ENCODE measurements around the gene SPEN.
A peak's percentile ranks its signal among the peaks of the same experiment; 100 is the strongest.
"Not testable (repeated sequence)": the region's sequence is repeated elsewhere in the genome, so short reads cannot be mapped to it uniquely, and the experiment has no call there.

SPEN gene

GRCh38 chr1:15802234-15802965 is 45.1 kb upstream of the SPEN start:
- Histone ChIP-seq H4K20me1 (ENCODE audit: insufficient read depth) (no peaks in the 10 kb centered on the region), H3K79me2 (ENCODE audit: insufficient read depth, low read depth) (no peaks in the 10 kb centered on the region), H2AFZ (ENCODE audit: low read depth) (no peak overlapping the region), H3K27ac (no peak overlapping the region), H3K27me3 (ENCODE audit: insufficient read depth, low read depth) (no peaks in the 10 kb centered on the region), H3K4me2 (0 out of 2 replicates have a peak overlapping the region, but pooled peaks have one; percentile 12), H3K4me1 (ENCODE audit: low read depth, poor library complexity, severe bottlenecking) (peaks cover 16% of the 10 kb centered on the region), H3K9ac (no peak overlapping the region), H3K36me3 (ENCODE audit: insufficient read depth) (no peaks in the 10 kb centered on the region), H3K4me3 (IDR thresholded peaks at IDR 0.05; ENCODE audit: insufficient read depth, low read depth, low read length) (no peak overlapping the region)
- no peak for TF ChIP-seq CTCF (conservative IDR thresholded peaks at IDR 0.05; ENCODE audit: low read depth, low read length)

DNA sequence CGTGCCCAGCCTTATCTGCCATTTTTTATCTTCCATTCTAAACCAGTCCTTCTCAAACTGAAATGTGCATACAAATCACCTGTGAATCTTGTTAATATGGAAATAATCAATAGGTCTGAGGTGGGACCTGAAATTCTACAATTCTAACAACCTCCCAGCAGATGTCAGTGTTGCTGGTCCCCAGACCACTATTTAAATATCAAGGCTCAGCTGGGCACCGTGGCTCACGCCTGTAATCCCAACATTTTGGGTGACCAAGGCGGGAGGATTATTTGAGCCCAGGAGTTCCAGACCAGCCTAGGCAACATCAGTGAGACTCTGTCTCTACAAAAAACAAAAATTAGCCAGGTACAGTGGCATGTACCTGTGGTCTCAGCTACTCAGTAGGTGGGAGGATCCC is 44.1 kb upstream of the SPEN start:
- H3K4me1 ChIP-seq (ENCODE audit: low read depth, poor library complexity, severe bottlenecking), result peaks cover 16% of the 10 kb centered on the region

GRCh38 chr1:15804060-15804459 is 43.4 kb upstream of the SPEN start:
- peaks cover 12% of the 10 kb centered on the region for H3K4me1 ChIP-seq (ENCODE audit: low read depth, poor library complexity, severe bottlenecking)
- no peaks in the 10 kb centered on the region for H4K20me1 ChIP-seq (ENCODE audit: insufficient read depth)
- no peak overlapping the region for H3K4me3 ChIP-seq (IDR thresholded peaks at IDR 0.05; ENCODE audit: insufficient read depth, low read depth, low read length)
- H3K27ac ChIP-seq, result no peak overlapping the region
- no peak overlapping the region for H3K4me2 ChIP-seq
- H3K9ac ChIP-seq, result no peak overlapping the region
- H2AFZ ChIP-seq (ENCODE audit: low read depth), result no peak overlapping the region
- no peaks in the 10 kb centered on the region for H3K27me3 ChIP-seq (ENCODE audit: insufficient read depth, low read depth)
- H3K79me2 ChIP-seq (ENCODE audit: insufficient read depth, low read depth), result no peaks in the 10 kb centered on the region
- H3K36me3 ChIP-seq (ENCODE audit: insufficient read depth), result no peaks in the 10 kb centered on the region
- no peak for TF ChIP-seq CTCF (conservative IDR thresholded peaks at IDR 0.05; ENCODE audit: low read depth, low read length)

More for the DNA sequence above, 44.1 kb upstream of the SPEN start:
- no peak overlapping the region for H3K4me3 ChIP-seq (IDR thresholded peaks at IDR 0.05; ENCODE audit: insufficient read depth, low read depth, low read length)
- no peak overlapping the region for H3K9ac ChIP-seq
- no peaks in the 10 kb centered on the region for H3K36me3 ChIP-seq (ENCODE audit: insufficient read depth)
- H3K79me2 ChIP-seq (ENCODE audit: insufficient read depth, low read depth), result no peaks in the 10 kb centered on the region
- no peak overlapping the region for H3K4me2 ChIP-seq
- H3K27ac ChIP-seq, result no peak overlapping the region
- H3K27me3 ChIP-seq (ENCODE audit: insufficient read depth, low read depth), result no peaks in the 10 kb centered on the region
- no peaks in the 10 kb centered on the region for H4K20me1 ChIP-seq (ENCODE audit: insufficient read depth)
- peak; percentile 39; the same call in 1 of the 2 replicates for TF ChIP-seq CTCF (conservative IDR thresholded peaks at IDR 0.05; ENCODE audit: low read depth, low read length)
- no peak overlapping the region for H2AFZ ChIP-seq (ENCODE audit: low read depth)

DNA sequence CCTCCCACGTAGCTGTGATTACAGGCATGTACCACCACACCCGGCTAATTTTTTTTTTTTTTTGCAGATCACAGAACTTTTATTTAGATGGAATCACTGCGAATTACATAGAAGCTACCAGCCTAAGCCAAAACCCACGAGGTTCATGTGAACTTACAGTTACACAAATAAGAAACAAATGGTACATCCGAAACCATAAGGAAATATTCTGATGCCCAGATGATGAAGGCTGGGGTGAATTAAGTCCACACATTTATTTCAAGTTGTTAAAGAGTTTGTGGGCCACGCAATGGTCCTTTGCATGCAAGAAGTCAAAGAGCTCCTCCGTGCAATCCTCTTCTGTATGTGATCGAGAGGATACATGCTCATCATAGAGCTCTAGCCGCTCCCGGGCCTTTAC is 40.4 kb upstream of the SPEN start:
- Histone ChIP-seq H3K27ac (no peak overlapping the region), H3K27me3 (ENCODE audit: insufficient read depth, low read depth) (no peaks in the 10 kb centered on the region), H3K36me3 (ENCODE audit: insufficient read depth) (no peaks in the 10 kb centered on the region), H2AFZ (ENCODE audit: low read depth) (no peak overlapping the region), H3K9ac (no peak overlapping the region), H4K20me1 (ENCODE audit: insufficient read depth) (no peaks in the 10 kb centered on the region), H3K4me3 (IDR thresholded peaks at IDR 0.05; ENCODE audit: insufficient read depth, low read depth, low read length) (no peak overlapping the region), H3K79me2 (ENCODE audit: insufficient read depth, low read depth) (no peaks in the 10 kb centered on the region), H3K4me1 (ENCODE audit: low read depth, poor library complexity, severe bottlenecking) (peaks cover 10% of the 10 kb centered on the region), H3K4me2 (no peak overlapping the region)
- TF ChIP-seq CTCF (conservative IDR thresholded peaks at IDR 0.05; ENCODE audit: low read depth, low read length), result no peak

DNA sequence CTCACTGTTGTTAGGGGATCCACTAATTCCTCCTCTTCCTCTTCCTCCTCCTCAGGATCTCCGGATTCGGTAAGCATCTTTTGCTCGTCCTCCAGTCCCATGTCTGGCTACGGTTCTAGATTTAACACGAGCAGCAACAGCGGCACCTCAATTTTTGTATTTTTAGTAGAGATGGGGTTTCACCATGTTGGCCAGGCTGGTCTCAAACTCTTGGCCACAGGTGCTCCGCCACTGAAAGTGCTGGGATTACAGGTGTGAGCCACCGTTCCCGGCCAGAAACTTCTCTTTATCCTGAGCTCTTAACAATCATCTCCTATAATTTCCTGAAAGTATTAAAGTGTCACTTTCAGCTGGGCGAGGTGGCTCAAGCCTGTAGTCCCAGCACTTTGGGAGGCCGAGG is 40.0 kb upstream of the SPEN start, which contains the start of gene UQCRHL:
TSS of gene UQCRHL (minus strand) at position 101 of the 400 bp plus-strand sequence. CDS start at position 101, 0 bp downstream.
- H3K27me3 ChIP-seq (ENCODE audit: insufficient read depth, low read depth); H4K20me1 ChIP-seq (ENCODE audit: insufficient read depth); H3K36me3 ChIP-seq (ENCODE audit: insufficient read depth); H3K4me2 ChIP-seq; H2AFZ ChIP-seq (ENCODE audit: low read depth); H3K9ac ChIP-seq; H3K4me1 ChIP-seq (ENCODE audit: low read depth, poor library complexity, severe bottlenecking); H3K27ac ChIP-seq; H3K79me2 ChIP-seq (ENCODE audit: insufficient read depth, low read depth); H3K4me3 ChIP-seq (IDR thresholded peaks at IDR 0.05; ENCODE audit: insufficient read depth, low read depth, low read length): not testable (repeated sequence)
